Astrocyte of the spinal cord (primary cell): ENCODE data around the gene DDX60.
A peak's percentile ranks its signal among the peaks of the same experiment; 100 is the strongest.

Source experiments
- DNase-seq: peaks from one replicate; pipeline ENCODE4 v3.0.0; 2011; ENCODE audit warnings: low read depth, low spot score
- H3K4me3 ChIP-seq: 2 replicates; pipeline ENCODE4 v1.5.1; 2011; ENCODE audit warnings: low read depth, mild to moderate bottlenecking, low read length, moderate library complexity
- CTCF ChIP-seq: IDR thresholded peaks from 2 replicates; pipeline ENCODE4 v1.5.1; 2012; ENCODE audit warnings: low read depth, mild to moderate bottlenecking, low read length, inconsistent platforms
- in situ Hi-C: cut with HindIII; loops from 2 replicates; pipeline ENCODE4 v1.10.0; 2017; ENCODE audit warnings: low sequenced_read_pairs

The DDX60 gene

DNA sequence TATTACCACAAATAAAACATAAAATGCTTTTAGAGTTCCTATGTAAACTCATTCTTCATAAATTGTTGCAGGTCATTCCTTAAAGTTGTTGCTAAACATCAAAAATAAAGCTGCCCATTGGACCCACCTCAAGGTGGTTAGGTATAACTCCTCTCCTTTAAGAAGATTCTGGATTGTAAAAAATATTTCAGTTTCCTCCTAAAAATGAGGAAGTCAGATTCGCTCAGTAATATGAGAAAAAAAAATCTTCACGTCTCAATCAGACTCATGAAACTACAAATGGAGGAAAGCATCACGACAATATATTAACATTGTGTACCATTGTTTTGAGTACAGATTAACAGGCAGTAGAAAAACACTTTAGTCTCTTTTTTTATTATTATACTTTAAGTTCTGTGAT is 105.9 kb downstream of the DDX60 start:
- TF ChIP-seq CTCF, result no peak
- H3K4me3 ChIP-seq, result no peak overlapping the region
- DNase-seq, result no peak
- in situ Hi-C loops, result no loop called here

DNA sequence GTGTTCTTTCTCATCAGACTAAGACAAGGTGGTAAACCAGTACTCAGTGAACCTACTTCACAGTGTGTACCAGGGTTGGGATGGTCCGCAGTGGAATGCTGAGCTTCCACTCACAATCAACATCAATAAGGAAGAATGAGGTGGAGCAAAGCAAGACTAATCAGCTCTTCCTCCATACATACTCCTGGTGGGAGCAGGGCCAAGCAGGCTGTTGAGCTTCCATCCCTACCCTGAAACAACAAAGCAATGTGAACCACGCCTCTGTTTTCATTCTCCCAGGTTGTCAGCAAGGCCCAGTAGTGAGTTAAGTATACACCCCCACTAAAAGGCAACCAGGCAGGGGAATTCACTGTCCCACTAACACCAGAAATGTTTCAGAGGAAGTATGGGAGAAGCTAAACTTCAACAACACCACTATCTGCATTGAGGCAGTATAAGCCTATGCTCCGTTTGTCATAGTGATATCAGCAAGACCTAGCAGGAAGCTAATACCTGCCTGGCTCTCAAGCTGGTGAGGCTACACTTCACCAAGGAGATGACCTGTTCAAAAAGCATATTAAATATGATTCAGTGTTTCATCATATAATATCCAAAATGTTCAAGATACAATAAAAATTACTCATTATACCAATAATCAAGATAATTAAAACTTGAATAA is 109.5 kb downstream of the DDX60 start:
- in situ Hi-C loops, result no loop called here

GRCh38 chr4:168203233-168203911 is 115.2 kb downstream of the DDX60 start:
- no peak overlapping the region for H3K4me3 ChIP-seq
- no peak for DNase-seq
- no peak for TF ChIP-seq CTCF
- in situ Hi-C loops, result no loop called here

More for the DNA sequence above, 109.5 kb downstream of the DDX60 start:
- no peak overlapping the region for H3K4me3 ChIP-seq
- TF ChIP-seq CTCF, result no peak
- DNase-seq, result no peak

- no peak overlapping the region for H3K4me3 ChIP-seq
- in situ Hi-C loops, result no loop called here
- DNase-seq, result peak; percentile 29
- no peak for TF ChIP-seq CTCF
Measured at GRCh38 chr4:168200685-168201084, 117.9 kb downstream of the DDX60 start.

DNA sequence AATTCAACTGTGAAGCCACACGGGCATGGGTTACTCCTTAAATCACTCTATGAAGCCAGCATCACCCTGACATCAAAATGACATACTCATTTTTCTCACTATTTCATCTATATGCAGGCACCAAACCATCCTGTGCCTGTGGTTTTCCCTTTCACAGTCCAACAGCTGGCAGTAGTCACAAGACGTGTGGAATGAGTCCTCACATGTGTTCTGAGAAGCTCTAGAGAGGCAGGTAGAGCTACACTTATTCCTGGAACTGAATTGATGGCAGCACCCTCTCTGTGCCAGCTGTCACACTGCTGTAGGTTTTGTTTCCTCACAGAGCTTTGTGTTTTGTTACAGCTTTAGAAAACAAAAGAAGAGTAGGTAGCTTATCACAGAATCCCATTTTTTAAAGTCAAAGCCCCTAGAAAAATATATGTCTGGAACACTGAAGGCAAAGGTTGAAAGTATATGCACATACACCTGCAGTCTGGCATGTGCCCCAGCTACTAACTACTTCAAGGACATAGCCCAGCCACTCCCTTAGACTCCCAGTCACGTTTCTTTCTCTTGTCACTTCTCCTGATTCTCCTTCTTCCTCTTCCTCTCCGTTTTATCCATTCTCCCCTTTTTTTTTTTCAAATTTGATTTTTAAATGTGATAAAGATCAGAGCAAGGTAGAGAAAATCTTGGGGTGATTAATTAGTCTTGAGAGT is 119.1 kb downstream of the DDX60 start:
- H3K4me3 ChIP-seq, result no peak overlapping the region
- no peak for DNase-seq
- in situ Hi-C loops, result no loop called here
- TF ChIP-seq CTCF, result no peak

GRCh38 chr4:168197926-168198325 is 120.6 kb downstream of the DDX60 start:
- DNase-seq, result peak; percentile 28
- no peak overlapping the region for H3K4me3 ChIP-seq
- no peak for TF ChIP-seq CTCF
- in situ Hi-C loops, result no loop called here
